NCI-H774 (cell line): ENCODE data around the gene TAS2R20.

Source experiments
- DNase-seq: peaks from one replicate; lab custom pipeline; 2025; lab: John Stamatoyannopoulos, UW

The TAS2R20 gene

DNA sequence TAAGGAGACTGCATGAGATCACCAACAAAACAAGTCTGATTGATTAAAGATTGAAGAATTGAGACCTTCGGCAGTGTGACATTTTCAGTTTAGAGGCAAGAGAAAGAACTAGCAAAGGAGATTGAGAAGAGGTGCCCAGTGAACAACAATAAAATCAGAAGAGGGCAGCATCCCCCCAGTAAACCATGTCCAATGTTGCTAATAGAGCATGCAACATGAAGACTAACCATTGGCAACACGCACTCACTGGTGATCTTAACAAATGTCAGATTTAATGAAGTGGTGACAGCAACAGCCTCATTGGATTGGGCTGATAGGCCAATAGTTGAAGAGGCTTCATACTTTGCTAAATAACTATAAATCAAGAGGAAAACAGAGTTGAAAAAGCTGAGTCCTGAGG is 38.3 kb downstream of the TAS2R20 start:
- DNase-seq: no peak

GRCh38 chr12:10957741-10958140 is 40.4 kb downstream of the TAS2R20 start:
- DNase-seq: no peak

- no peak for DNase-seq
Measured at GRCh38 chr12:10956085-10956484, 42.0 kb downstream of the TAS2R20 start.

DNA sequence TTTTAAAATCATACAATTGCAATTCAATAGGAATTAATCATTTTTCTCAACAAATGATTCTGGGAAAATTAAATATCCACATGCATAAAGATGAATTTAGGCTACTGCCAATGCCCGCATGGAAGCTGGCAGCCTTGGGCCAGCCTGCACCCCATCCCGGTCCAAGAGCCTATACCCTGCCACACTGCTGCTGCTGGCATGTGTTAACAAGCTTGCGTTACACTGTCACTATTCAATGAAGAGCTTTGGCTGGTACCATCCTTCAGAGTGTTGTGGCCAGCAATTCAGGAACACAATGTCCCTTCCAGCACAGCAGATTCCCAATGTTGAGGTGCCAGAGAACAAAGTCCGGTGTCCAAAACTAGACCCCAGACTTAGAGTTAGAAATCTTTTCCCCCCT is 45.5 kb downstream of the TAS2R20 start:
- DNase-seq: no peak
